ENCODE measurements around the gene CMTM5.

The CMTM5 gene, protein sequence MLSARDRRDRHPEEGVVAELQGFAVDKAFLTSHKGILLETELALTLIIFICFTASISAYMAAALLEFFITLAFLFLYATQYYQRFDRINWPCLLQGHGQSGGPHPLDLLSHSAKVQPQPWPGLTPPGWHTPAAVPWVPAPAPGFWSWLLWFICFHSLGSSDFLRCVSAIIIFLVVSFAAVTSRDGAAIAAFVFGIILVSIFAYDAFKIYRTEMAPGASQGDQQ

DNA sequence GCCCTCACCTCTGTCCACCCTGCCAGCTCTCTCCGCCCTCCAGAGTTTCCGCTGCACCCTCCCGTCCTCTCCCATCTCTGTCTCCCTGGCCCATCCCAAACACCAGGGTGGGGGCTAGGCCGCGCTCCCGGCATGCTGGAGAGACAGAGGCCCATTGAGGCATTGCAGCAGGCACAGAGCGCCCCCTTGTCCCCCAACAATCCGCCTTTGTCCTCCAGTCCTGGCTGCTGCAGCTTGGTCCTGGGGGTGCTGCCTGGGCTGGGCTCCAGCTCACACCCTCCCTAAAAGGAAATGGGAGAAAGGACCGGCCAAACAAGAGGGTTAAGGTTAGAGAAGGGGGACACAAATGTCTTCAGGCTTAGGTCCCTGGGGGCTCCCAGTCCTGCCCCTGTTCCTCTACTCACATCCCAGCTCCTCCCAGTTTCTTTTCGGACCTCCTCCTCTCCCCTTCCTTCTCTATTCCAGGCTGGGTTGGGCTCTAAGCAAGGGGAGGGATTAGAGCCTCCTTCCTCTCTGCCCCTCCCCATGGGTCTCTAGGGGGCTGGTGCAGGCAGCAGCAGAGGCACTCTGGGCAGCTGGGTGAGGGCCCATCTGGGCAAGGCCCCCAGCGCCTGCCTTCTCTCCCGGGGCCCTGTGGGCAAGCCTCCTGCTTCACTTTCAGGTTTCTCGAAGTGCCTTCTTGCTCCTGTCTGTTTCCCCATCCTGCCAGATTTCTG is at the start of gene CMTM5:
Gene CMTM5, plus strand, starts transcription at position 565 of the 716 bp plus-strand sequence. CDS start 206 bp downstream, outside the sequence.
- no peaks in the 10 kb centered on the region for H3K9me3 Mint-ChIP-seq
- peaks cover 1% of the 10 kb centered on the region for H3K36me3 Mint-ChIP-seq (ENCODE audit: insufficient read depth)
- ATAC-seq (replicated peaks; ENCODE audit: extremely low read depth, poor library complexity, severe bottlenecking) (no peak), DNase-seq (ENCODE audit: low spot score in 2 of 2) (no peak)
- peaks cover 44% of the 10 kb centered on the region for H3K27me3 Mint-ChIP-seq
- no peaks in the 10 kb centered on the region for H3K4me1 Mint-ChIP-seq
- no peak within 1 kb of the TSS for H3K27ac Mint-ChIP-seq (ENCODE audit: low read depth)
- no peak within 1 kb of the TSS for H3K4me3 Mint-ChIP-seq

DNA sequence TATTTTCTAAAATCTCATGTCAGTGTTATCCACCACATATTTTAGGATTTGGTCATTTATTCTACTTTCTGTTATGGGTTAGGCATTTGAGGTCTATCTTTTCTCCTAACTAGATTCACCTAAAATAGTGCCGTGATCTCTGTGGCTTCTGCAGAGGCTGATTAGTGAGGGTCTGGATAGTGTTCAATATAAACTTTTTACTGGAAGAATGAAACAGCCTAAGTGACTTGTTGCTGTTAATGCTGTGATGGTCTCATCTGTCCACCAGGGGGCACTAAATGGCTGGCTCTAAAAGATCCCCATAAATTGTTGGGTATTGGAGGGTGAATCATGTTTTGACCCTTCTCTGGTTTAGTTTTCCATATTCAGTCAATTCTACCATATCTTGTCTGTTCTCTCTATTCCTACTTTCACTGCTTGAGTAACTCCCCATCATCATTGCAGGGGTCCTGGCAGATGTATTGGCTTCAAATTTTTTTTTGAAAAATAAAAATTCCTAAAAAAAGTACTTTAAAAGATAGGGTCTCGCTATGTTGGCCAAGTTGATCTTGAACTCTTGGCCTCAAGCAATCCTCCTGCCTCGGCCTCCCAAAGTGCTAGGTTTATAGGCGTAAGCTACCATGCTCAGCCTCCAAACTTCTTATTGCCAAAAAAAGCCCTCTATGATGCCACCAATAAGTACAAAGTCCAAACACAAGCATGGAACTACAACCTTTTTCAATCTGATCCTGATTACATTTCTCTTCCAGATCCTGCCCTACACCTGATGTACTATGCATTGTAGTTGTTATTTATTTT is 48.7 kb upstream of the CMTM5 start:
- no peak overlapping the region for H3K4me3 Mint-ChIP-seq
- H3K27ac Mint-ChIP-seq (ENCODE audit: low read depth), result no peak overlapping the region
- peaks cover 27% of the 10 kb centered on the region for H3K36me3 Mint-ChIP-seq (ENCODE audit: insufficient read depth)
- peaks cover 10% of the 10 kb centered on the region for H3K4me1 Mint-ChIP-seq
- H3K9me3 Mint-ChIP-seq, result no peaks in the 10 kb centered on the region
- no peaks in the 10 kb centered on the region for H3K27me3 Mint-ChIP-seq
- peak in 1 of 2 donors; percentile 32 for DNase-seq (ENCODE audit: low spot score in 2 of 2)
- no peak for ATAC-seq (replicated peaks; ENCODE audit: extremely low read depth, poor library complexity, severe bottlenecking)

DNA sequence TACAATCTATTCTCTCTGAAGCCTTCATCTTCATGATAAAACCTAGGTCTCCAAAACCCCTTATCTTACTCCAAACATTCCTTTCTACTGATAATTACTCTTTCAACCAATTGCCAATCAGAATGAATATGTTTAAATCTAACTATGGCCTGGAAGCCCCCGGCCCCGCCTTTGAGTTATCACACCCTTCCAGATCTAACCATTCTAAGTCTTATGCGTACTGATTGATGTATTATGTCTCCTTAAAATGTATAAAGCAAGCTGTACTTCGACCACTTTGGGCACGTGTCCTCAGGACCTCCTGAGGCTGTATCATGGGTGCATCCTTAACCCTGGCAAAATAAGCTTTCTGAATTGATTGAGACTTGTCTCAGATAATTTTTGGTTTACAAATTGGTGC is 41.2 kb upstream of the CMTM5 start:
- DNase-seq (ENCODE audit: low spot score in 2 of 2) (no peak), ATAC-seq (replicated peaks; ENCODE audit: extremely low read depth, poor library complexity, severe bottlenecking) (no peak)
- no peaks in the 10 kb centered on the region for H3K9me3 Mint-ChIP-seq
- H3K36me3 Mint-ChIP-seq (ENCODE audit: insufficient read depth), result no peaks in the 10 kb centered on the region
- no peak overlapping the region for H3K27ac Mint-ChIP-seq (ENCODE audit: low read depth)
- H3K27me3 Mint-ChIP-seq, result peaks cover 58% of the 10 kb centered on the region
- H3K4me1 Mint-ChIP-seq, result no peaks in the 10 kb centered on the region
- H3K4me3 Mint-ChIP-seq, result no peak overlapping the region

DNA sequence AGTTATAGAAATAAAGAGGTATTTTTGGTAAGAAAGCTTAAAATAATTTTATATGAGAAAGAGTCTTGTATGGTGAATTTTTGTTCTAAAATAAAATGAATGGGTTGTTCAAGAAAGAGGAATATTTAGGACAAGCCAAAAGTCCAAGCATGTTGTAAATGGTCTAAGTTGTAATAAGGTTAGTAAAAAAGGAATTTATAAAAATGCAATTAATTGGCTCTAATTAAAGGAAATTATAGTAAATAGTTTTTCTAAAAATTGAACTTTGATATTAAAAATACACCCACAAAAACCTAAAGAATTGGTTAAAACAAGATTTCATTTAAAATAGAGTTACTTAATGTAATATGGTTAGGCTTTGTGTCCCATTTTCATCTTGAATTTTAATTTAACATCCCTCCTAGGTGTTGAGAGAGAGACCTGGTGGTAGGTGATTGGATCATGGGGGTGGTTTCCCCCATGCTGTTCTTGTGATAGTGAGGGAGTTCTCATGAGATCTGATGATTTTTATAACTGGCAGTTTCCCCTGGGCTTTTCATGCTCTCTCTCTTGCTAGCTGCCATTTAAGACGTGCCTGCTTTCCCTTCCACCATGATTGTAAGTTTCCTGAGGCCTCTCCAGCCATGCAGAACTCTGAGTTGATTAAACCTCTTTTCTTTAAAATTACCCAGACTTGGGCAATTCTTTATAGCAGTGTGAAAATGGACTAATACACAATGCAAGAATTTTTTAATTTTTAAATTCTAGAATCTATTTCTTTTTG is 37.2 kb upstream of the CMTM5 start:
- ATAC-seq (replicated peaks; ENCODE audit: extremely low read depth, poor library complexity, severe bottlenecking), result no peak
- no peaks in the 10 kb centered on the region for H3K36me3 Mint-ChIP-seq (ENCODE audit: insufficient read depth)

DNA sequence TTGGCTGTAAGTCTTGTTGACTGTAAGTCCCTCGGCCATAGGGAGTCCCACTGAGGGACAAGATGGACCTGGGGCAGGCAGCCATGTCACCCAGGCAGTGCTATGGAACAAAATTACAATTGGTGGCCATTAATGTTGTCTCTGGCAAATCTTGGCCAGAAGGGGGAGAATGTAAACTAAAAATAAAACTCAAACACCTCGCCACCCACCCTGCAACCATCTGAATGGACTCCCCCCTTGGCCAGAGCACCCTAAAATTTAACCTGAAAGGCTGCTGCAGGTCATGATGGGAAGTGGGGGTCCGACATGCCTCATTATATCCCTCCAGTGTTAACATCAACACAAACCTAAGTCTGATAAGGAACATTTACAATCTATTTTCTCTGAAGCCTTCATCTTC is 32.4 kb upstream of the CMTM5 start:
- peaks cover 51% of the 10 kb centered on the region for H3K27me3 Mint-ChIP-seq
- H3K4me3 Mint-ChIP-seq, result no peak overlapping the region
- H3K27ac Mint-ChIP-seq (ENCODE audit: low read depth), result no peak overlapping the region
- no peaks in the 10 kb centered on the region for H3K4me1 Mint-ChIP-seq
- DNase-seq (ENCODE audit: low spot score in 2 of 2) (no peak), ATAC-seq (replicated peaks; ENCODE audit: extremely low read depth, poor library complexity, severe bottlenecking) (no peak)
- H3K9me3 Mint-ChIP-seq, result no peaks in the 10 kb centered on the region
- peaks cover 2% of the 10 kb centered on the region for H3K36me3 Mint-ChIP-seq (ENCODE audit: insufficient read depth)

More for the DNA sequence above, 37.2 kb upstream of the CMTM5 start:
- no peak overlapping the region for H3K4me3 Mint-ChIP-seq
- H3K4me1 Mint-ChIP-seq, result no peaks in the 10 kb centered on the region
- H3K9me3 Mint-ChIP-seq, result no peaks in the 10 kb centered on the region
- H3K27me3 Mint-ChIP-seq, result peaks cover 67% of the 10 kb centered on the region
- H3K27ac Mint-ChIP-seq (ENCODE audit: low read depth), result no peak overlapping the region
- DNase-seq (ENCODE audit: low spot score in 2 of 2), result no peak

DNA sequence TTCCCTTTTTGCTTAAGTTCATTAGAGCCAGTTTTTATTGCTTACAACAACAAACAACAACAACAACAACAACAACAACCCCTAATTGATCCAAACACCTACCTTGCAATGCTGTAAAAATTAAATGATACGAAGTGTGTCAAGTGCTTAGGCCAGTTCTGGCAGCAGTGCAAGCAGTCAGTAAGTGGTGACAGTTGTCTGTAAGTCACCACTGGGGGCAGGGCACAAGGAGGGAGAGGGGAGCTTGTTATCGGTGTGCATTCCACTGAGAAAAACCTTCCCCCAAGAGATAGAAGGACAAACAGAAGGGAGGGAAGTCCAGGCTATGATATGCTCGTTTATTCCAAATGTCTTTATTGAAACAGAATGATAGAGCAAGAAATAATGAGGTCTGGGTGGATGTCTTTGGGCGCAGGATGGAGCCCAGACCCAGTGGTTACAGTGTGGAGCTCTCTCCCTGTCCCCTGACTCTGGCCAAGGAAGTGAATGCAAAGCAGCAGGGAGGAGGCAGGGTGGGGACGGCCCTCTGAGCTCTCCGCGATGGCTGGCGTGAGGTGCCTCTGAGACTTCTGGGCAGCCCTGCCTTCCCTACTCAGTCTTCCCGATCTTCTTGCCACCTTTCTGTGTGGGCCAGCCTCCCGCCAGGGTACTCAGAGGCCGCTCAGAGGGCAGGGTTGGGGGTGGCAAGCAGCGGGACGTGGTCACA is 30.7 kb upstream of the CMTM5 start:
- H3K4me1 Mint-ChIP-seq, result no peaks in the 10 kb centered on the region
- peaks cover 2% of the 10 kb centered on the region for H3K36me3 Mint-ChIP-seq (ENCODE audit: insufficient read depth)
- H3K4me3 Mint-ChIP-seq, result no peak overlapping the region
- ATAC-seq (replicated peaks; ENCODE audit: extremely low read depth, poor library complexity, severe bottlenecking), result no peak
- no peaks in the 10 kb centered on the region for H3K9me3 Mint-ChIP-seq
- no peak for DNase-seq (ENCODE audit: low spot score in 2 of 2)
- H3K27ac Mint-ChIP-seq (ENCODE audit: low read depth), result no peak overlapping the region
- peaks cover 63% of the 10 kb centered on the region for H3K27me3 Mint-ChIP-seq

DNA sequence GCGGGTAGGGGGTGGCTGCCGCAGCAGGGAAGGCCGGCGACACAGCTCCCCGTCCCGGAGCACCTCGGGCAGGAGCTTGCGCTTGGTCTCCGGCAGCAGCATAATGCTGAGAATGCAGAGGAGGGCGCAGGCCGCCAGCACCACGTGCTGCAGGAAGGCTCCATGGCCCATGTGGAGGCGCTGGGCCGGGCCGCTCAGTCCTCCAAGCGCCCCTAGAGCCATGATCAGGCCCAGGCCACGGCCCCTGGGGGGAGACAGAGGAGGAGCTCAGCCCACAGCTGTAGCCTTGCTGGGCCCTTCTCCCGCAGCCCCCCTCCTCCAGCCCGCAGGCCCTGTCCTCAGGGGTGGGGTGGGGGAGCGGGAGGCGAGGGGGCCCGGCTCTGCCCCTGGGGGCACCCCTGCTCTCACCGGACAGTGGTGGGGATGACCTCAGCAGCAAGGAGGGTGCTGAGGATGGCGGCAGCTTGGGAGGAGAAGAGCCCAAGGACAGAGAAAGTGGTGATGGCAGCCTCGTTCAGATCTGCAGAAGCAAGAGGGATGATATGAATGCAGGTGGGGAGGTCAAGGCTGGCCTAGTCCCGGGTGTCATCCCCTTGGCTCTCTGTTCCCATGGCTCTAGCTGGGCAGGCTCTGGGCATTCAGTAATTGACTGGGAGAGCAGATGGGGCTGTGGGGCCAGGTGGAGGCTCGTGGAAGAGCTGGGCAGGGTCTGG is 30.0 kb upstream of the CMTM5 start:
- no peak for ATAC-seq (replicated peaks; ENCODE audit: extremely low read depth, poor library complexity, severe bottlenecking)
- DNase-seq (ENCODE audit: low spot score in 2 of 2), result no peak

DNA sequence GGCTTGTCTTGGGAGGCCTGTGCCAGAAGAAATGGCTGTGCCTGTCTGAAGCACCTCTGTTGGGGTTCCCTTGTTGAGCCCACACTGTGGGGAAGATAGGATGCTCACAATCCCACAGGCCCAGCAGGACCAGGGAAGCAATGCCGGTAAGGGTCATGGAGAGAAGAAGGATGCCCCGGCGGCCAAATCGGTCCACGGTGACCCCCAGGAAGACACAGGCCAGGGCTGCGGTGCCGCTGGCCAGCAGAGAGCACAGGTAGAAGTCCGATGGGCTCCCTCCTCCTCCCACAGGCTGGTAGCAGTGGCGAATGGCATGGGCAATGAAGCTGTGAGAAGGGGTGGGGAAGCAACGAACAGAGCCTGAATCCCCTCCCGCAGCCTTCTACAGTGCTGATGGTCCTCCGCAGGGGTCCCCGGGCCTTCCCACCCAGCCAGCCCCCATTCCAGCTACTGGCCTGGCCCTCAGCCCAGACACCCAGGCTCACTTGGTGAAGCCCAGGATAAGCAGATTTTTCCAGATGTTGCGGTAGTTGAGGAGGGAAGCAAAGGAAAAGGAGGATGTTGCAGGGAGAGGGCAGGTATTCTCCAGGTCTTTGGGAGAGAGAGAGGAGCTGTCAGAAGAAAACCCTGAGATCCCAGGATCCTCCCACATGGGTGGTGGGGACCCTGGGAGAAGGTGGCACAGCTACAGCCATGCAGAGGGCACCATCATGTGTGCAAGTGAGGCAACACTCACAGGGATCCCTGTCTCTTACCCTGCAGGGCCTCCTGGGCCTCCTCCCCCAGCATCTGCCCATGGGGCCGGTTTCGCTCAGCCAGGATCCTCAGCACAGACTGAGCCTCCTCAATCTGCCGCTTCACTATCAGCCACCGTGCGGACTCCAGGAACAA is 29.2 kb upstream of the CMTM5 start:
- Mint-ChIP-seq H3K4me3 (no peak overlapping the region), H3K27me3 (peaks cover 60% of the 10 kb centered on the region), H3K4me1 (no peaks in the 10 kb centered on the region), H3K36me3 (ENCODE audit: insufficient read depth) (peaks cover 2% of the 10 kb centered on the region), H3K9me3 (no peaks in the 10 kb centered on the region), H3K27ac (ENCODE audit: low read depth) (no peak overlapping the region)
- DNase-seq (ENCODE audit: low spot score in 2 of 2) (no peak), ATAC-seq (replicated peaks; ENCODE audit: extremely low read depth, poor library complexity, severe bottlenecking) (no peak)

More for the DNA sequence above, 30.0 kb upstream of the CMTM5 start:
- no peaks in the 10 kb centered on the region for H3K4me1 Mint-ChIP-seq
- no peaks in the 10 kb centered on the region for H3K9me3 Mint-ChIP-seq
- peaks cover 2% of the 10 kb centered on the region for H3K36me3 Mint-ChIP-seq (ENCODE audit: insufficient read depth)
- H3K27ac Mint-ChIP-seq (ENCODE audit: low read depth), result no peak overlapping the region
- peaks cover 67% of the 10 kb centered on the region for H3K27me3 Mint-ChIP-seq
- no peak overlapping the region for H3K4me3 Mint-ChIP-seq

DNA sequence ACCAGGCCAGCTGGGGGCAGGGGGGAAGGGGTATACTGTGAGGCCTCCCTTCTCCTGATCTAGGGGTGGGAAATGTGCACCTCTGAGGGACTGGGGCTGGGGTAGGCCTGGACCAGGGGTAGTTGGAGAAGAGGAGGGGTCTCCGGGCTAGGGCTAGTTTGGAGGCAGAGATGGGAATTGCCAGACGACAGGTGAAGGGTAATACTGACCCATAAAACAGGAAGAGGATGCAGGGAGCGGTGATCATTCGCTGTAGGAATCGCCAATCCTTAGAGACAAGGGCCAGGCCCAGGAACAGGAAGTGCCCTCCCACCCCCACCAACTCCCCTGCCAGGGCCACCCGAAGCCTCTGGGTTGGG is 28.6 kb upstream of the CMTM5 start:
- Mint-ChIP-seq H3K27me3 (peaks cover 66% of the 10 kb centered on the region), H3K4me1 (no peaks in the 10 kb centered on the region), H3K27ac (ENCODE audit: low read depth) (no peak overlapping the region), H3K36me3 (ENCODE audit: insufficient read depth) (peaks cover 2% of the 10 kb centered on the region), H3K4me3 (no peak overlapping the region), H3K9me3 (no peaks in the 10 kb centered on the region)
- ATAC-seq (replicated peaks; ENCODE audit: extremely low read depth, poor library complexity, severe bottlenecking) (no peak), DNase-seq (ENCODE audit: low spot score in 2 of 2) (no peak)

DNA sequence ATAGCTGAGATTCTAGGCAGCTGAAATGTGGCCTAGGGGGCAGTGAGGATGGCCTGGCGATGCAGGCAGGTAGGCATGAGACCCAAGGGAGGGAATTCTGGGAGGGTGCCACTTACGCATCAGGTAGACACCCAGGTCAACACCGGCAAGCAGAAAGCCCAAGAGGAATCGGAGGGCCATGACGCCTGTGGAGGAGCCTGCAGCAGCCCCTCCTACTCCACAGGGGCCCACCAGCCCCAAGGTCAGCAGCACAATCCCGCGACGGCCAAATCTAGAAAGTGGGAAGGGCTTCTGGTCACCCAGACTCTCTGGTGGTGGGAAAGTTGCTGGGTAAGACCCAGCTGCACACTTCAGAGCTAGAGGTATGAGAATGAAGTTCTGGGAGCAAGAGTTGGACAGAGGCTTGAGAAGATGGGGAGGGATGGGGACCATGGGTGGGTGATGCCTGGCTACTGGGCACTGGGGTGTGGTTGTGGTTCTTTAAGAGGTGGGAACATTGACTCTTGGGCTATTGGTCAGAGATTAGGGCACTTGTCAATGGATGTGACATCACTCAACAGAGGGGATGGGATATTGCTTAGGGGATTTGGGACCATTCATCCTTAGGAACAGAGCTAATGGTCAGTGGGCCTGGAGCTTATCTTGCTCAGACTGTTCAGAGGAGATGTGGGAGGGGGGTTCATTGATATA is 27.5 kb upstream of the CMTM5 start:
- Mint-ChIP-seq H3K4me3 (no peak overlapping the region), H3K27ac (ENCODE audit: low read depth) (no peak overlapping the region), H3K9me3 (no peaks in the 10 kb centered on the region), H3K4me1 (no peaks in the 10 kb centered on the region), H3K36me3 (ENCODE audit: insufficient read depth) (peaks cover 3% of the 10 kb centered on the region), H3K27me3 (peaks cover 76% of the 10 kb centered on the region)
- DNase-seq (ENCODE audit: low spot score in 2 of 2) (no peak), ATAC-seq (replicated peaks; ENCODE audit: extremely low read depth, poor library complexity, severe bottlenecking) (no peak)
